ENCODE measurements around the gene MICU1.

DNA sequence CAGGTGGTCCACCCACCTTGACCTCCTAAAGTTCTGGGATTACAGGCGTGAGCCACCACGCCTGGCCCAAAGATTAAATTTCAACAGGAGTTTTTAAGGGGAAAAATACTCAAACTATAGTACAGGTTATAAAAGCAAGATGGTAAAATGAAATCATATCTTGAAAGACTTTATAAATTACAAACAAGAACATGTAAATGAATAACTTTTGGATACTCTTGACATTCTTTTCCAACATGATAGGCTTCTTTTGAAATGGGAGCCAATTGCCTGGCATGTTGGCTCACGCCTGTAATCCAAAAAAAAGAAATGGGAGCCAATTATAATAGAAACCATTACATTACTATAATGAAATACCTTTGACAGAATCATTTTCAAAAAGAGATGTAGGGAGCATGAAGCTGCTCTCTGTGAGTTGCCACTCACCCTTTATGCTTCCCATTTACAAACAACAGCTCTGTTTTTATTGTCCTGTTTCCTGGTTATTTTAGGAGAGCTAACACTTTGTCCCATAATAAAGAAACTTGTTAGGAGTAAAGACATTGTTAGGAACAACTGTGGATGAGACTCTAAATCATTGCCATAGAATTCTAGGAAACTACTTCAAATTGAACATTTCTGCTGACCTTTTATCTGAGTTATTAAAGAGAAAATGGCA, 41.5 kb upstream of the MICU1 start:
- TF ChIP-seq, protein P1, sequence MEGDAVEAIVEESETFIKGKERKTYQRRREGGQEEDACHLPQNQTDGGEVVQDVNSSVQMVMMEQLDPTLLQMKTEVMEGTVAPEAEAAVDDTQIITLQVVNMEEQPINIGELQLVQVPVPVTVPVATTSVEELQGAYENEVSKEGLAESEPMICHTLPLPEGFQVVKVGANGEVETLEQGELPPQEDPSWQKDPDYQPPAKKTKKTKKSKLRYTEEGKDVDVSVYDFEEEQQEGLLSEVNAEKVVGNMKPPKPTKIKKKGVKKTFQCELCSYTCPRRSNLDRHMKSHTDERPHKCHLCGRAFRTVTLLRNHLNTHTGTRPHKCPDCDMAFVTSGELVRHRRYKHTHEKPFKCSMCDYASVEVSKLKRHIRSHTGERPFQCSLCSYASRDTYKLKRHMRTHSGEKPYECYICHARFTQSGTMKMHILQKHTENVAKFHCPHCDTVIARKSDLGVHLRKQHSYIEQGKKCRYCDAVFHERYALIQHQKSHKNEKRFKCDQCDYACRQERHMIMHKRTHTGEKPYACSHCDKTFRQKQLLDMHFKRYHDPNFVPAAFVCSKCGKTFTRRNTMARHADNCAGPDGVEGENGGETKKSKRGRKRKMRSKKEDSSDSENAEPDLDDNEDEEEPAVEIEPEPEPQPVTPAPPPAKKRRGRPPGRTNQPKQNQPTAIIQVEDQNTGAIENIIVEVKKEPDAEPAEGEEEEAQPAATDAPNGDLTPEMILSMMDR (IDR thresholded peaks at IDR 0.05; ENCODE audit: insufficient read depth, low read length, poor library complexity, severe bottlenecking) = no peak
- TF ChIP-seq EZH2phosphoT487 (conservative IDR thresholded peaks at IDR 0.05; ENCODE audit: low read length) = no peak

Measured in SU-DHL-6 (cell line).